ENCODE results near the gene CDC25A.

CDC25A gene

DNA sequence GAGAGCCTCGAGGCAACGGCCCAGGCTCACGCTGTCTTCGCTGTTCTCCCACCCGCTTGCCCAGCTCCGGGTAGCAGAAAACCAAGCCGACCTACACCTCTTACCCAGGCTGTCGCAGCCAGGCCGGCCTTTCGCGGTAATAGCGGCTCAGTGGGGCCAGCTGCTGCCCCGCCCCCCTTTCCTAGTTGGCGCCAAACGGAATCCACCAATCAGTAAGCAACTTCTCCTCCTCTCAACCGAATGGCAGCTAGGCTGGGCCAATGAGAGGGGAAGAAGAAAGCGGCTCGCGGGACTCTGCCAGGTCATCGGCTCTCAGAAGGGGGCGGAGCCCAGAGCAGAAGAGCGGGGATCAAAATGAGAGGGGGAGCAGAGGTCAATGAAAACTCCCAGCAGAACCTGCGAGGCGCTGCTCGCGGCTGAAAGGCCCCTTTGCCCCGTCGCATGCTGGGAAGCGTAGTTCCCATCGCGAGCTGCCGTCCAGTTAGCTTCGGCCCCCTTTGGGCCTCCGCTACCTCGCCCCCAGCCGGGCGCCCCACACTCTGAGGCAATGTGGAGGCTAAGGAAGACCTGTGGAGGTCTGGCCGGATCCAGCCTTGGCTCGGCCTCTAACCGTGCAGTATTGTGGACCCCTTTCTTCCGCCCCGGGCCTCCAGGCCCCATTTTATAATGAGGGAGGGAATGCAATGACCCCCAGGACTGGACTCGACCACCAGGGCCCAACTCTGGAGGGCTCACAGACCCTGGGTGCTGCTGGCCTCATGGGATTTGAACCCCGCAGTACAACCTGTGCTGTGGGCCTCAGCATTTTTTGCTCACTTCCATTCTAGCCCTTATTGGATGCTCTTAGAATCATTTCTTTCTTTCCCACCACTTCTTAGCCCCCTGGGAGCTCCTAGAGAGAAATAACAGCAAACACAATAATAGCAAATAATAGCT, at the start of gene CDC25A:
Gene CDC25A (minus strand): TSS at position 152 of the 936 bp plus-strand sequence. CDS start 470 bp downstream, outside the sequence.
- Histone ChIP-seq H3K9me3 (ENCODE audit: control insufficient read depth, insufficient read depth, low read length) (no peaks in the 10 kb centered on the region), H3K4me1 (ENCODE audit: insufficient read depth, low read length) (peaks cover 10% of the 10 kb centered on the region), H3K9ac (ENCODE audit: low read depth, low read length) (peak within 1 kb of the TSS; percentile 80), H3K36me3 (ENCODE audit: insufficient read depth, low read length) (peaks cover 21% of the 10 kb centered on the region)

DNA sequence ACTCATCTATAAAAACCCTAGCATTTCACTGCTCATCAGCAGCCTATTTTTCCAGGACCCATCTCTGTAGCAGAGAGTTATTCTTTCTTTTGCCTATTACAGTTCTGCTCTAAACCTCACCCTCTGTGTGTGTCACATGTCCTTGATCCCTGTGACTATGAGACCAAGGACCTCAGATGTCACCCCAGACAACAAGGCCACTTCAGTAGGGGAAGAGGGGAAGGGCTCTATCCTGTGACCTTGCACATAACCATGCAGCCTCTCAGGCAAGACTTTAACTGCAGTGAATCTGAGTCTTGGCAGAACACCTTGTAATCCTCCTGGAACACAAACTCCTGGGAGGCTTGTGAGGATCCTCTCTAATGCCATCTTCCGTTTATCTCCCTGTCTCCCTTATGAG, 48.3 kb upstream of the CDC25A start:
- no peak overlapping the region for H3K9ac ChIP-seq (ENCODE audit: low read depth, low read length)
- no peaks in the 10 kb centered on the region for H3K36me3 ChIP-seq (ENCODE audit: insufficient read depth, low read length)
- H3K9me3 ChIP-seq (ENCODE audit: control insufficient read depth, insufficient read depth, low read length) = no peaks in the 10 kb centered on the region
- H3K4me1 ChIP-seq (ENCODE audit: insufficient read depth, low read length) = peaks cover 17% of the 10 kb centered on the region

DNA sequence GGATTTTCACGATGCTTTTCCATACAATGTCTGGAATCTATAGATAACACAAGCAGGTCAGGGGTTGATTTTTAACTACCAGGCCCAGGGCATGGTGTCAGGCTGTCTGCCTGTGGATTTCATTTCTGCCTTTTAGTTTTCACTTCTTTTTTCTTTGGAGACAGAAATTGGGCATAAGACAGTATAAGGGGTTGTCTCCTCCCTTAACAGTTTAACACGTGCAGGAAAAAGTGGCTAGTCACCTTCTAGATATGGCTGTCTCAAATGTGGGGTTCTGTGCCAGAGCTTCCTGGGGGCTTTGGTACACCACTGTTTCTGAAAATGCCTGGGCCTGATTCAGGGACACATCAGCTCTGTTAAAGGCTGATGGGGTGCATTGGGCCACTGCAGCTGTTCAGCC, 45.3 kb upstream of the CDC25A start:
- no peak overlapping the region for H3K9ac ChIP-seq (ENCODE audit: low read depth, low read length)
- no peaks in the 10 kb centered on the region for H3K9me3 ChIP-seq (ENCODE audit: control insufficient read depth, insufficient read depth, low read length)
- peaks cover 6% of the 10 kb centered on the region; the same call in 1 of the 2 replicates for H3K4me1 ChIP-seq (ENCODE audit: insufficient read depth, low read length)
- no peaks in the 10 kb centered on the region for H3K36me3 ChIP-seq (ENCODE audit: insufficient read depth, low read length)

DNA sequence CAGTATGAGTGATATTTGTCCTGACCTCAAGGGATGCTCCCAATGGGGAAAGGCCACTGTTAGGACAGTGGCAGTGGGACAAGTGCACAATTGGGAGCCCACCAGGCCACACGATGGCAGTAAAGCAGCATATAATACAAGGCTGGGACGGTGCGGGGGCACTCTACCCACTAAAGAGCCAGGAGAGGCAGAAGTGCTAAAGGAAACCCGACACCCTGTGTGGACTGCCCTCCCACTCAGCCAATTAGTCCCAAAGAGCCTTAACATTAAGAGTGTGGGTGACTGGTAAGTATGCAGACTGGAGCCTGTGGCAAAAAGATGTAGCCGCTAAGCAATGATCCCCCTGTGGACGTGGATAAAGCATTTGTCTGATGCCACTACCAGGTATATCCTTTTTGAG, 44.5 kb upstream of the CDC25A start:
- no peaks in the 10 kb centered on the region for H3K9me3 ChIP-seq (ENCODE audit: control insufficient read depth, insufficient read depth, low read length)
- H3K4me1 ChIP-seq (ENCODE audit: insufficient read depth, low read length) = peaks cover 6% of the 10 kb centered on the region; the same call in 1 of the 2 replicates
- H3K36me3 ChIP-seq (ENCODE audit: insufficient read depth, low read length) = no peaks in the 10 kb centered on the region
- no peak overlapping the region for H3K9ac ChIP-seq (ENCODE audit: low read depth, low read length)

DNA sequence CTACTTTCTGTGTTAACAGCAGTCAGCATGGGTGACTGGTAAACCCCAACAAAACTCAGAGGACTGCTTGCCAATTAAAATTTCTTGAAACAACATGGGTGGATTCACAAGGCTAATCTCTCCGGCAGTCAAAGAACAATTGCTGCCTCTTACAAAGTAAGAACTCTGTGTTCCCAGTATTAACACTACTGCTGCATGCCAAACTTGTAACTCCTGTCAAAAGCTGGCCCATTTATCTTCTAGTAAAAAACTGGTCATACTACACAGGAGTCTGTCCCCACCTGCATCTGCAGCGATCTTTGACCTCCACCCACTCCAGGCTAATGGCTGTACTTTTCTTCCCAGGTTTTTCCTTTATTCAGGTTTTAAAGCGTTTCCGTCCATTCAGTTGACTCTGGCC, 44.0 kb upstream of the CDC25A start:
- Histone ChIP-seq H3K9me3 (ENCODE audit: control insufficient read depth, insufficient read depth, low read length) (no peaks in the 10 kb centered on the region), H3K36me3 (ENCODE audit: insufficient read depth, low read length) (no peaks in the 10 kb centered on the region), H3K4me1 (ENCODE audit: insufficient read depth, low read length) (peaks cover 6% of the 10 kb centered on the region; the same call in 1 of the 2 replicates), H3K9ac (ENCODE audit: low read depth, low read length) (no peak overlapping the region)

DNA sequence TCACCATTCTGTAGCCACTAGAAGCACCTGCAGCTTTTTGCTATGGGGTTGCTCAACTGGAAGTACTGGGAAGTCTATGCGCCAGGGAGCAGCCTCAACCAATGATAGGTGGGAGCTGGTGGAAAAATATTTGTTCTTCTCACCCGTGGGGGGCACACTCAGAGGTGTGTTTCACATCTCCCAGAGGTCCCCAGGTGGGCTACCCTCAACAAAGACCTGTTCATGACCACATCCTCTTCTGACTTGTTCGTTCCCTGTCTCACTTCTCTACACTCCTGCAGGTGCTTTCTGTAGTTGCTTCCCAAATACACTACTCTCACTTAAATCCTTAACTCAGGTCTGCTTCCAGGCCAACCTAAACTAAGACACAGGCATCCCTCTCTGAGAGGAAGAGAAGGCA, 38.7 kb upstream of the CDC25A start:
- Histone ChIP-seq H3K9ac (ENCODE audit: low read depth, low read length) (no peak overlapping the region), H3K4me1 (ENCODE audit: insufficient read depth, low read length) (no peaks in the 10 kb centered on the region; the same call in 1 of the 2 replicates), H3K36me3 (ENCODE audit: insufficient read depth, low read length) (no peaks in the 10 kb centered on the region), H3K9me3 (ENCODE audit: control insufficient read depth, insufficient read depth, low read length) (no peaks in the 10 kb centered on the region)

DNA sequence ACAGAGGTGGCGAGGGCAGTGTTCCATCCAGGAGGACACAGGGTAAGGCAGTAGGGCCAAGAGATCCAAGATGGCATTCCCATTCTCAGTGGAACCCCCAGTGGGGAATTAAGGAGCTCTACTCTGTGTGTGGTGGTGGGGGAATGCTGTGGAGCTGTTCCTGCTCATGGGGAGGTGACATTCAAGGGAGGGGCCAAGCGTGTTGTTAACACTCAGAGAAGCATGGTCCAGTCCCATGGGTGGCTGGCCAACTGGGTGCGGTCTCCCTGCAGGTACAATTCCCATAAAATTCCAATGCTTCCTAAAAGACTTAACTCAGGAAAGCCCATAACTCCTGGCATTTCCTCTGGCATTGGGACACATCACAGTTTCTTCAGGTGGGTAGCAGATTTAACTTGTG, 37.4 kb upstream of the CDC25A start:
- H3K9ac ChIP-seq (ENCODE audit: low read depth, low read length) = no peak overlapping the region
- H3K9me3 ChIP-seq (ENCODE audit: control insufficient read depth, insufficient read depth, low read length) = no peaks in the 10 kb centered on the region
- no peaks in the 10 kb centered on the region for H3K36me3 ChIP-seq (ENCODE audit: insufficient read depth, low read length)
- no peaks in the 10 kb centered on the region for H3K4me1 ChIP-seq (ENCODE audit: insufficient read depth, low read length)

DNA sequence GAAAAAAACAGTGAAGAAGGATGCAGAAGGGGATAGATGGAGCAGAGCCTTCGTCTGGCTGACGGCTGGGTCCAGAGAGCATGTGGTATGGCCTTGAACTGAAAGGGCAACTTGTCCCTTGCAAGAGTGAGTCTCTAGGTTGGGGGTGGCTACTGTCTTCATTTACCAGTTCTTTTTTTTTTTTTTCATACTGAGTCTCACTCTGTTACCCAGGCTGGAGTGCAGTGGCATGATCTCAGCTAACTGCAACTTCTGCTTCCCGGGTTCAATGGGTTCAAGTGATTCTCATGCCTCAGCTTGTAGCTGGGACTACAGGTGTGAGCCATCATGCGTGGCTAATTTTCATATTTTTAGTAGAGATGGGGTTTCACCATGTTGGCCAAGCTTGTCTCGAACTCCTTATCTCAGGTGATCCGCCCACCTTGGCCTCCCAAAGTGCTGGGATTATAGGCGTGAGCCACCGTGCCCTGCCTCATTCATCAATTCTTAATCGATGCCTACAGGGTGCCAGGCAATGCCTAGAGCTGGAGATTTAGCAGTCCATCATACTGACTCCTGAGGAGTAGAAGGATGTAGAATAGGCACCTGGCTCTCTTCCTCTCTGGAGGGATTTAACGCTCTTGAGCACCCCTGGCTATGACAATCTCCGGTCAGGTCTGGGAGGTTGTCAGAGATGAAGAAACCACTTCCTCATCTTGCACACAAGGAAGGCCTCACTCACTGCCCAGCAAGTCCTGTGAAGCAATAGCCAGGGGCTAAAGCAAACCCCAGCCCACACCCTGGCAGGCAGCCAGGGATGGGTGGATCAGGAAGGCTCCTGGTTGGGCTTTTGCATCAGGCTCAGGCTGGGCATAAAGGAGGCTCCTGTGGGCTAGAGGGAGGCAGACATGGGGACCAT, 34.6 kb upstream of the CDC25A start, which contains the start of gene CAMP:
Gene CAMP (plus strand): TSS at position 880 of the 898 bp plus-strand sequence. CDS start 17 bp downstream, at position 897.
- Histone ChIP-seq H3K9ac (ENCODE audit: low read depth, low read length) (no peak within 1 kb of the TSS), H3K9me3 (ENCODE audit: control insufficient read depth, insufficient read depth, low read length) (no peaks in the 10 kb centered on the region), H3K36me3 (ENCODE audit: insufficient read depth, low read length) (no peaks in the 10 kb centered on the region), H3K4me1 (ENCODE audit: insufficient read depth, low read length) (no peaks in the 10 kb centered on the region)

DNA sequence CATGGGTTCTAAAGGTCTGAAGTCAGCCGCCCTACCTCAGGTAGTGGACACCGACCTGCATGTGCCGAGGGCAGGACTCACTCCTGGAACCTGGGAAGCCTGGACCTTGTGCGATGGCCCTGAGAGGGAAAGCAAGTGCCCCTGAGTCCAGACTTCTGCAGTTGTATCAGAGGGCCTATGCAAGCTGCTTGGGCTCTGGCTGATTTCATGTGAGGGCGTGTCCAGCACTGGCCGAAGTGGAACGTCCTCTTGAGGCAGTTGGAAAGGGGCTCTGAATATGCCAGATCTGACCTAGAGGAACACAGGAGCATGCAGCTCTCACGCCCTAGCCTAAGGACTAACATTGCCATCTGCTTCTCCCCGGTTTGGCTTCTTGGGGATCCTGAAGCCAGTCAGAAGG, 32.5 kb upstream of the CDC25A start:
- Histone ChIP-seq H3K9me3 (ENCODE audit: control insufficient read depth, insufficient read depth, low read length) (no peaks in the 10 kb centered on the region), H3K9ac (ENCODE audit: low read depth, low read length) (no peak overlapping the region), H3K4me1 (ENCODE audit: insufficient read depth, low read length) (no peaks in the 10 kb centered on the region), H3K36me3 (ENCODE audit: insufficient read depth, low read length) (no peaks in the 10 kb centered on the region)

DNA sequence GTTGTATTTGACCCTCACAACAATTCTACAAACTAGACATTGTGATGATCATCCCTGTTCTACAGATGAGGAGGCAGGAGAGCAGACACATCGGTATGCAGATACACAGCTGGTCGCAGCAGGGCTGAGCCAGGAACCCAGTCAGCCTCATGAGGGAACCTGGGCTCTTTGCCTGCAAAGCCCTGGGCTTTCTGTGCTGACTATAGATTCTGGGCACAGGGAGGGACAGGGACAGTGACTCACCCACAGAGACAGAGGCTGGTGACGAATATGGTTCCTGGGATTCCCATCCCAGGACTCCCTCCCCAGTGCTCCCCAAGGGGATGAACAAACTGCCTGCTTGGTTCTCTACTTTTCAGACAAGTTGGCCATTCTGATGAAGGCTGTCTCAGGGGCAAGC, 31.3 kb upstream of the CDC25A start:
- no peaks in the 10 kb centered on the region for H3K4me1 ChIP-seq (ENCODE audit: insufficient read depth, low read length)

DNA sequence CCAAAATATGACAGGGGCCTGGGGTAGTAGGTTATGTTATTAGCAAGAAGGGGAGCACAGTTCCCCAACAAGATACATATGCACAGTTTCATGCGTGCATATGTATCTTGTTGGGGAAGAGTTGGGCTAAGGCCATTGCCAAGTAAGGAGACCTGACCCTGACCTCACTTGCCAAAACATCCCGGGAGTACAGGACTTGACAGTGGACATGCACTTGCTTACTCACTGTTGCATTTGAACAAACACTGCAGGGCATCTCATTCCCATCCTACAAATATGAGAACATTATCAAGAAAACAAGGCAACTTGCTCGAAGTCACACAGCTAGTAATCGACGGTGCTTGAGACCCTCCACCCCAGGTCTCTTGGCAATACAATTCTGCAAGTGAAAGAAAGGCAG, 30.3 kb upstream of the CDC25A start:
- Histone ChIP-seq H3K9ac (ENCODE audit: low read depth, low read length) (no peak overlapping the region), H3K9me3 (ENCODE audit: control insufficient read depth, insufficient read depth, low read length) (no peaks in the 10 kb centered on the region)

More for the DNA sequence above, 31.3 kb upstream of the CDC25A start:
- no peak overlapping the region for H3K9ac ChIP-seq (ENCODE audit: low read depth, low read length)
- no peaks in the 10 kb centered on the region for H3K36me3 ChIP-seq (ENCODE audit: insufficient read depth, low read length)
- H3K9me3 ChIP-seq (ENCODE audit: control insufficient read depth, insufficient read depth, low read length) = no peaks in the 10 kb centered on the region

DNA sequence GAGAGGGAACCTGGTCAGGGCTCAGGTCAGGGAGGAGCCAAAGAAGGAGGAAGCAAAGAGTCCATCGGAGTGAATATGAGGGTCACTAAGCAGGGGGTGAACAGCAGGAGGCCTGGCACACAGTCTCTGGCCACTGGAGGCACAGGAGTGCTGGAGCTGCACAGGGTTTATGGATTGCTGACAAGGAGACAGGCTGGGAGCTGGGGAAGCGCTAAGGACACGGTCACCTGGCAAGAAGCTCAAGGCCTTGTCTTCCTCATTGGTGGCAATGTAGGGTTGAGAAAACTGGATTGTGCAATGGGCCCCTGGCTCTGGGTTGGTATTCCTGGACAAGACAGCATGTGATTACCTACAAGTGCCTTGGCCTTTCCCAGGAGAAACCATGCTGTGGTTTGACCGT, 29.2 kb upstream of the CDC25A start:
- H3K9ac ChIP-seq (ENCODE audit: low read depth, low read length) = no peak overlapping the region
- H3K9me3 ChIP-seq (ENCODE audit: control insufficient read depth, insufficient read depth, low read length) = no peaks in the 10 kb centered on the region
- H3K4me1 ChIP-seq (ENCODE audit: insufficient read depth, low read length) = no peaks in the 10 kb centered on the region

More for the DNA sequence above, 30.3 kb upstream of the CDC25A start:
- Histone ChIP-seq H3K36me3 (ENCODE audit: insufficient read depth, low read length) (no peaks in the 10 kb centered on the region), H3K4me1 (ENCODE audit: insufficient read depth, low read length) (no peaks in the 10 kb centered on the region)

DNA sequence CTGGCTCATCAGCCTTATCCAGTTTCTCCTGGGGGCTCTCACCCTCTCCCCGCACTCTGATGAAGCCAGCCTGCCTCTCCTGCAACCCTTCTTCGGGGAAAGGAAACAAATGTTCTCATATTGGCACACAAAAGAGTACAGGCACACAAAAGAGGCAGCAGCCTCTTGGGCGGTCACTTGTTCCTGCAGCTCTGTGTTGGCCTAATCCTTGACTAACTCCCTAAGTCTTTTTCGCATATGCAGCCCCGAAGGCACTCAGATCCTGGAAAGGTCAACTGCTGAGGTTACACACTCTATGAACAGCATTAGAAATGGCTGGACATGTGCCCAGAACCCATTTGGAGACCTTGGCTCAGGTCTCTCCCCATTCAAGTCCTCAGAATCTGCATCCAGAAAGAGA, 27.7 kb upstream of the CDC25A start:
- H3K9ac ChIP-seq (ENCODE audit: low read depth, low read length) = no peak overlapping the region
- no peaks in the 10 kb centered on the region for H3K4me1 ChIP-seq (ENCODE audit: insufficient read depth, low read length)
- no peaks in the 10 kb centered on the region for H3K36me3 ChIP-seq (ENCODE audit: insufficient read depth, low read length)
- no peaks in the 10 kb centered on the region for H3K9me3 ChIP-seq (ENCODE audit: control insufficient read depth, insufficient read depth, low read length)

More for the DNA sequence above, 29.2 kb upstream of the CDC25A start:
- no peaks in the 10 kb centered on the region for H3K36me3 ChIP-seq (ENCODE audit: insufficient read depth, low read length)

DNA sequence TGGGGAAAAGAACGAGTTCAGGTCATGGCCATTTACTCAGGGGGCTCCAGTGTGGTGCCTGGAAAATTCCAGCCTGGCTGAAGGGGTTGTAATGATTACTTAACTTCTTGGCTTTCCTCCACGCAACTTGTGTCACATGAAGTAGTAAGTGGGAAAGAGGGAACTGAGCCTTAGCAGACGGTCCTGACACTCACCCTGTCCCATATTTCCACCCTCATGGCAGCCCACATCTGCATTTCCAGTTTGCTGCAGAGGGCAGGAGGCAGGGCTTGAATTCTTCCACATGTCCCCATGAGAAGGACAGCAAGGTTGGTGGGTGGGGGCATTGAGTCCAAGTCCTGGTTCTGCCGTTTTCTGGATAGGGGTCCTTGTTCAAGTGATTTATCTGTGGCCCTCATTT, 27.2 kb upstream of the CDC25A start:
- Histone ChIP-seq H3K9ac (ENCODE audit: low read depth, low read length) (no peak overlapping the region), H3K4me1 (ENCODE audit: insufficient read depth, low read length) (no peaks in the 10 kb centered on the region), H3K36me3 (ENCODE audit: insufficient read depth, low read length) (no peaks in the 10 kb centered on the region), H3K9me3 (ENCODE audit: control insufficient read depth, insufficient read depth, low read length) (no peaks in the 10 kb centered on the region)
